GM18507 (cell line): ENCODE results near the gene CCDC85C.

Source experiments
- DNase-seq: peaks from one replicate; pipeline ENCODE4 v3.0.0; 2011; ENCODE audit warnings: low read depth; ENCODE audit not compliant: insufficient read length; ENCODE audit errors: extremely low spot score
- FAIRE-seq: peaks from 2 replicates; lab custom pipeline; 2011; peaks lifted over from hg19 to GRCh38; lab: Jason Lieb, UNC

Gene CCDC85C

GRCh38 chr14:99576761-99577705 is 27.0 kb downstream of the CCDC85C start:
- no peak for DNase-seq
- no peak for FAIRE-seq

- no peak for FAIRE-seq
- no peak for DNase-seq
Observed at GRCh38 chr14:99576304-99576703, 27.7 kb downstream of the CCDC85C start.

- DNase-seq (no peak), FAIRE-seq (no peak)
Observed at GRCh38 chr14:99575043-99576023, 28.7 kb downstream of the CCDC85C start.

GRCh38 chr14:99574099-99574880 is 29.7 kb downstream of the CCDC85C start:
- FAIRE-seq (no peak), DNase-seq (no peak)

- FAIRE-seq (no peak), DNase-seq (no peak)
Observed at GRCh38 chr14:99573436-99574098, 30.4 kb downstream of the CCDC85C start.

GRCh38 chr14:99573000-99573330 is 31.0 kb downstream of the CCDC85C start:
- peak; percentile 38 for FAIRE-seq

GRCh38 chr14:99572173-99572999 is 31.6 kb downstream of the CCDC85C start:
- FAIRE-seq (no peak), DNase-seq (no peak)

More at GRCh38 chr14:99573000-99573330, 31.0 kb downstream of the CCDC85C start:
- no peak for DNase-seq

GRCh38 chr14:99571303-99571986 is 32.6 kb downstream of the CCDC85C start:
- no peak for FAIRE-seq

GRCh38 chr14:99570544-99571302 is 33.3 kb downstream of the CCDC85C start:
- no peak for DNase-seq
- FAIRE-seq = no peak

More at GRCh38 chr14:99571303-99571986, 32.6 kb downstream of the CCDC85C start:
- no peak for DNase-seq

GRCh38 chr14:99569725-99570543 is 34.1 kb downstream of the CCDC85C start:
- no peak for DNase-seq
- no peak for FAIRE-seq

GRCh38 chr14:99568567-99569560 is 35.1 kb downstream of the CCDC85C start:
- no peak for FAIRE-seq
- no peak for DNase-seq

GRCh38 chr14:99566390-99567354 is 37.3 kb downstream of the CCDC85C start:
- no peak for FAIRE-seq

GRCh38 chr14:99566009-99566389 is 38.0 kb downstream of the CCDC85C start:
- DNase-seq (no peak), FAIRE-seq (no peak)

More at GRCh38 chr14:99566390-99567354, 37.3 kb downstream of the CCDC85C start:
- no peak for DNase-seq

GRCh38 chr14:99565383-99565782 is 38.6 kb downstream of the CCDC85C start:
- DNase-seq (no peak), FAIRE-seq (no peak)
